ENCODE measurements around the gene ANKRD7. TPM values are rescaled to one million over a fixed set of nuclear protein-coding genes. Genes with fewer than 3 reads are reported as not detected.
"Not testable (repeated sequence)": the region's sequence is repeated elsewhere in the genome, so short reads cannot be mapped to it uniquely, and the experiment has no call there.

ANKRD7 gene
- total RNA-seq, 6 donors from 2014 or later: not detected

- TF ChIP-seq CTCF (IDR thresholded peaks at IDR 0.05): no peak
- no peak for TF ChIP-seq POLR2AphosphoS5 (IDR thresholded peaks at IDR 0.05)
- no peak for TF ChIP-seq EP300 (IDR thresholded peaks at IDR 0.05)
- TF ChIP-seq POLR2A (IDR thresholded peaks at IDR 0.05): no peak
- ATAC-seq (ENCODE audit: low FRiP score in 2 of 2): no peak
- H3K4me1 ChIP-seq: no peaks in the 10 kb centered on the region
Observed at GRCh38 chr7:118239014-118239413, 14.5 kb downstream of the ANKRD7 start.

GRCh38 chr7:118240320-118240719 lies 15.8 kb downstream of the ANKRD7 start:
- 98 to 100% methylated on average over 2 of the region's 2 CpGs for WGBS, 2 donors
- H3K27ac ChIP-seq; H3K27me3 ChIP-seq; DNase-seq; H3K4me3 ChIP-seq; H3K9me3 ChIP-seq; ATAC-seq (ENCODE audit: low FRiP score in 2 of 2); H3K4me1 ChIP-seq; H3K36me3 ChIP-seq: not testable (repeated sequence)

More at GRCh38 chr7:118239014-118239413, 14.5 kb downstream of the ANKRD7 start:
- no peaks in the 10 kb centered on the region for H3K9me3 ChIP-seq
- no peak for DNase-seq
- no peaks in the 10 kb centered on the region for H3K27me3 ChIP-seq
- no peaks in the 10 kb centered on the region for H3K36me3 ChIP-seq
- H3K27ac ChIP-seq: no peak overlapping the region
- 90 to 94% methylated on average over 3 of the region's 3 CpGs for WGBS, 2 donors
- no peak overlapping the region for H3K4me3 ChIP-seq

- ATAC-seq (ENCODE audit: low FRiP score in 2 of 2): no peak
- TF ChIP-seq POLR2AphosphoS5 (IDR thresholded peaks at IDR 0.05) (no peak), EP300 (IDR thresholded peaks at IDR 0.05) (no peak), CTCF (IDR thresholded peaks at IDR 0.05) (no peak), POLR2A (IDR thresholded peaks at IDR 0.05) (no peak)
- Histone ChIP-seq H3K9me3 (no peaks in the 10 kb centered on the region), H3K4me3 (no peak overlapping the region), H3K27ac (no peak overlapping the region), H3K27me3 (no peaks in the 10 kb centered on the region), H3K4me1 (no peaks in the 10 kb centered on the region), H3K36me3 (no peaks in the 10 kb centered on the region)
- DNase-seq: no peak
- 63 to 76% methylated on average over 1 of the region's 1 CpG for WGBS, 2 donors
Observed at GRCh38 chr7:118243695-118244094, 19.2 kb downstream of the ANKRD7 start.

- DNase-seq: no peak
- Histone ChIP-seq H3K36me3 (no peaks in the 10 kb centered on the region), H3K27ac (no peak overlapping the region), H3K4me1 (no peaks in the 10 kb centered on the region), H3K27me3 (no peaks in the 10 kb centered on the region), H3K4me3 (no peak overlapping the region), H3K9me3 (no peaks in the 10 kb centered on the region)
- TF ChIP-seq CTCF (IDR thresholded peaks at IDR 0.05) (no peak), POLR2AphosphoS5 (IDR thresholded peaks at IDR 0.05) (no peak), EP300 (IDR thresholded peaks at IDR 0.05) (no peak), POLR2A (IDR thresholded peaks at IDR 0.05) (no peak)
- no peak for ATAC-seq (ENCODE audit: low FRiP score in 2 of 2)
- WGBS, 2 donors: 41 to 44% methylated on average over 2 of the region's 2 CpGs
Observed at GRCh38 chr7:118245267-118246040, 20.9 kb downstream of the ANKRD7 start.

GRCh38 chr7:118250860-118251494 lies 26.5 kb downstream of the ANKRD7 start:
- Histone ChIP-seq H3K4me3 (no peak overlapping the region), H3K9me3 (no peaks in the 10 kb centered on the region), H3K27me3 (no peaks in the 10 kb centered on the region), H3K4me1 (no peaks in the 10 kb centered on the region), H3K36me3 (no peaks in the 10 kb centered on the region), H3K27ac (no peak overlapping the region)
- ATAC-seq (ENCODE audit: low FRiP score in 2 of 2) (no peak), DNase-seq (no peak)
- WGBS, 2 donors: 85 to 86% methylated on average over 4 of the region's 4 CpGs
- TF ChIP-seq POLR2AphosphoS5 (IDR thresholded peaks at IDR 0.05) (no peak), POLR2A (IDR thresholded peaks at IDR 0.05) (no peak), EP300 (IDR thresholded peaks at IDR 0.05) (no peak), CTCF (IDR thresholded peaks at IDR 0.05) (no peak)

All from upper lobe of left lung (tissue), 6 donors.